Left forelimb (tissue), 1 donor: ENCODE data around the gene ADD1.

Experiments used
- DNase-seq: peaks from one replicate; pipeline ENCODE4 v3.0.0-alpha.2; 2018; ENCODE audit warnings: low spot score

ADD1 gene

DNA sequence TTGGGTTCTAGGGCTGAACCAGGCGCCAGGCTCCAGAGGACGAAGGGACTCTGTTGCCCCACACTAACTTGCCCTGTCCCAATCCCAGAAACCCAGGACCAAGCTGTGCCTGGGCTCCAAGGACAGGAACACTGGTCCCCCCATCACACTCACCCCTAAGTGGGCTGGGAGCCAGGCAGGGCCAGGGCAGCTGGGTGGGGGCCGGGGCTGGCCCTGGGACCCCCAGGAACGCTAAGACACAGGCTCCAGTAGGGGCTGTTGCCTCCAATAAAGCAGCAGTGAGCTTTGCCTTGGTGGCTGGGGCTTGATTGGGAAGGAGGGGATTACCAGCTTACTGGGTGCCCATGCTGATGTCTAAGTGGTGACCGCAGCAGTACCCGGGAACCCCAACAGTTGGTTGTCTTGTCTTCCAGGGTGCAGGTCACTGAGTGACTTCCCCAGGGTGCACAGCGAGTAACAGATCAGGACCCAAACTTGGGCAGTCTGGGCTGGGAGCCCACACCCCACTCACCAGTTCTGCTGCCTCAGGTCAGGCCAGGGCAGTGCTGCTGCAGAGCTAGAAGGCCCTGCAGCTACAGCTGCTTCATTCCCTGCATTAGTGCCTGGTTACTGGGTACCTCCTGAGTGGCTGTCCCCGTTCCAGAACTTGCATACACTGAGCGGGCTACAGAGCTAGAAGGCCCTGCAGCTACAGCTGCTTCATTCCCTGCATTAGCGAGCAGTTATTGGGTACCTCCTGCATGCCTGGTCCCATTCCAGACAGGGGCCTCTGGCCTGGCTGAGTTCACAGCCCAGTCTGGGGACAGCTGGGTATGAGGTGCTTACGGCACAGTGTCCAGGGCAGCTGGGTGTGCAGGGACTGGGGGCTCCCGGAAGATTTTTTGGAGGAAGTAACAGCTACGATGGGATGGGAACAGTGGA lies 9.4 kb upstream of the ADD1 start:
- no peak for DNase-seq

GRCh38 chr4:2835978-2836377 lies 7.7 kb upstream of the ADD1 start:
- DNase-seq = no peak

DNA sequence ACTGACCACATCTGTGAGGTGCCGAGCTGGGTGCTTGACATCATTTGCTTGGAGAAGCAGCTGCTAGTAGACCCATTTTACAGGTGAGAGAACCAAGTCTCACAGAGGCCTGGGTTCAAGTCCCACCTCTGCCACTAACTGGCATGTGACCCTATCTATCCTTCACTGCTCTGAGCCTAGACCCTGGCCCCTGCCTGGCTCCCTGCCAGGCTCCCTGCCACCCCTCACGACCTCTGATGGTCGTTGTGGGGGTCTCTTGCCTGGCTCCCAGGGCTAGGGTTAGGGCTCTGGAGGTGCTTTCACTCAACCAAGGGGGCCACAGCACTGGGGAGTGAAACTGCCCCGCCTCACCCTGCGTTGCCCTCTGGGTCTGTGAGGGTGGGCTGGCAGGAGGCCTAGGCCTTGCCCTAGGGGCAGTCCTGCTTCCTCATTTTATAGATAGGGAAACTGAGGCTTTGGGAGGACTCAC lies 7.2 kb upstream of the ADD1 start:
- no peak for DNase-seq

DNA sequence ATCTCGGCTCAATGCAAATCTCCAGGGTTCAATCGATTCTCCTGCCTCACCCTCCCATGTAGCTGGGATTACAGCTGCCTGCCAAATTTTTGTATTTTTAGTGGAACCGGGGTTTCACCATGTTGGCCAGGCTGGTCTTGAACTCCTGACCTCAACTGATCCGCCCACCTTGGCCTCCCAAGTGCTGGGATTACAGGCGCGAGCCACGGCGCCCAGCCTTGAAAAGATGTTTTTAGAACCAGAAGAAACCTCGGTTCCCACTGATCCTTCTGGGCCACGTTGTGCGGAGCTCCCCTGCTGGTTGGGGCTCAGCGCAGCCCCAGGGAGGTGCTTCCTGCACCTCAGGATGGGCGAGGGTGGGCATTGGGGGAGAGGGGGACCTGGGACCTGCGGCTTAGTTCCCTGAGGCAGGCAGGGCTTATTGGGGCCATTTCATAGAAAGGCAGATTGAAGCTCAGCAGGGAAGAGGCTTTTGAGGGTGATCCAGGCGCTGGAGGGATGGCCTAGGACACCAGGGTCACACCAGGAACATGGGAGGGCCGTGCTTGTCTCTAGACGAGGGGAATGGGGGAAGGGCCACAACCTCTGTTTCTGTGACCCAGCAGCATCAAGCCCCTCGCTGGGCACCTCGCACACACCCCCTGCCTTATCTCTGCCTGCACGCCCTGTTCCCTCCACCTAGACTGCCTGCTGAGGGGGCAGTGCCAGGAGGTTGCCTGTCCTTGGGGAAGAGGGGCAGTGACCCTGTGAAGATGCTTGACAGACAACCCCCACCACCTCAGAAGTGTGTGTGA lies 6.3 kb upstream of the ADD1 start:
- DNase-seq = no peak

DNA sequence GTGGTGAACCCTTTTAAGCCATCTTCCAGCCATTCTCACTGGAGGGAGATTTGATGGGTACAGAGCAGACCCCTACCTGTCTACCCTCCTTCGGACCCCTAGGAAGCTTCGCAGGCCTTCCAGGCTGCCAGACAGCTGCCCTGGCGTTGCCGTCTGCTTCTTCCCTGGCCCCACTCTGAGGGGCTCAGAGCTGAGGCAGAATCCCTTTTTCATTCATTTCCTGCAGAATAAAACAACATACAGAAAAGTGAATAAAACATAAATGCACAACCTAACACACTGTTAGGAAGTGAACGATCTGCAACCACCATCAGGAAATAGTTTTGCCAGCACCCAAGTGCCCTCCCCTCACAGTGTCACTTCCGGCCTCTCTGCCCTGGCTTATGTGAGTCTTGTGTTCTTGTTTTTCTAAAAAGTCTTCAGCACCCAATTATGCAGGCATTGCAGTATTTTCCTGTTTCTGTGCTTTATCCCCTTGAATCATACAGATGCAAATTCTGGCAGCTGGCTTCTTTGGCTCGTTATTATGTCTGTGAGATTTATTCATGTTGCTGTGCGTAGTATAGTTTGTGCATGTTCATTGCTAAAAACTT lies 5.6 kb upstream of the ADD1 start:
- peak; percentile 69 for DNase-seq

DNA sequence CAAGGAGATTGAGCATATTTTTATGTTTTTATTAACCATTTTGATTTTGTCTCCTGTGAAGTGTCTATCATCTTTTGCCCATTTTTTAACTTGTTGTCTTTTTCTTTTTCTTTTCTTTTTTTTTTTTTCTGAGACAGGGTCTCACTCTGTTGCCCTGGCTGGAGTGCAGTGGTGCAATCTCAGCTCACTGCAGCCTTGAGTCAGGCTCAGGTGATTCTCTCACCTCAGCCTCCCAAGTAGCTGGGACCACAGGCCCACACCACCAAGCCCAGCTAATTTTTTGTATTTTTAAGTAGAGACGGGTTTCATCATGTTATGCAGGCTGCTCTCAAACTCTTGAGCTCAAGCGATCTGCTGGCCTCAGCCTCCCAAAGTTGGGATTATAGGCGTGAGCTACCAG lies 4.6 kb upstream of the ADD1 start:
- no peak for DNase-seq

- peak; percentile 64 for DNase-seq
Measured at GRCh38 chr4:2842687-2843262, 869 bp upstream of the ADD1 start.

DNA sequence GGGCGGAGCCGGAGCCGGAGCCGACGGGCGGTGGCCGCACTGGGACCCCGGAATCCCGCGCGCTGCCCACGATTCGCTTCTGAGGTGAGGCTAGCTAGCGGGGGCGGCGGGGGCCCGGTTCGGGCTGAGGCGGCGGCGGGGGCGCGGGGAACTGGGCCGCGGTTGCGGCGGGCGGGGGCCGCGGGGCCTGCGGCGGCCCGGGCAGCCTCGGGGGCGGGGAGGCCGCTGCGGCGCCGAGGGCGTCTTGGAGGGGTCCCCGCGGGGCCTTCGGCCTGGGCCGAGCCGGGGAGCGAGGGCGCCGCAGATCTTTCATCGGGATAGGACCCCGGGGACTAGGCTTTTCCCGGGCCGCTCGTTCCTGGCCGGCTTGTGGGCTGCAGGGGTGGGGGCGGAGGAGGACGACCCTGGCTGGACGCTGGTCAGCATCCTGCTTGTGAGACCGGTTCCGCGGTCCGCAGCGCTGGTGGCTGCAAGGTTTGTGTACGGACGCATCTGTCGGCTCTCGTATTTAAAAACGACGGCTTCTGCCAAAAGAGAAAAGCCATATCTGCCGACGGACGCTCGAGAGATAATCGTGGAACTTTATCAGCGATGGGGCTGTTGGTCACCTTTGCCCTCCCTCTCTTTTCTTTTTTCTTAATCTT lies 419 bp downstream of the ADD1 start:
- DNase-seq = peak; percentile 75

GRCh38 chr4:2846172-2846571 lies 2.5 kb downstream of the ADD1 start:
- DNase-seq = no peak

- no peak for DNase-seq
Measured at GRCh38 chr4:2847302-2847871, 3.7 kb downstream of the ADD1 start.

DNA sequence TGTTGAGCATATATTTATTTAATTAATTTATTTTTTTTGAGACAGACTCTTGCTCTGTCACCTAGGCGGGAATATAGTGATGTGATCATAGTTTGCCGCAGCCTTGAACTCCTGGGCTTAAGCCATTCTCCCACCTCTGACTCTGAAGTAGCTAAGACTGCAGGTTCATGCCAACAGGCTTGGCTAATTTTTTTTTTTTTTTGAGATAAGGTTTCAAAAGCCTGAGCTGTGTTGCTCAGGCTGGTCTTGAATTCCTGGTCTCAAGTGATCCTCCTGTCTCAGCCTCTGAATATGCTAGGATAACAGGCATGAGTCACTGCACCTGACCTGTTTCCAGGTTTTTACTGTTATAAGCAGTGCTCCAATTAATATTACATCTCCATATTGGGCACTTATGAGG lies 4.8 kb downstream of the ADD1 start:
- no peak for DNase-seq

DNA sequence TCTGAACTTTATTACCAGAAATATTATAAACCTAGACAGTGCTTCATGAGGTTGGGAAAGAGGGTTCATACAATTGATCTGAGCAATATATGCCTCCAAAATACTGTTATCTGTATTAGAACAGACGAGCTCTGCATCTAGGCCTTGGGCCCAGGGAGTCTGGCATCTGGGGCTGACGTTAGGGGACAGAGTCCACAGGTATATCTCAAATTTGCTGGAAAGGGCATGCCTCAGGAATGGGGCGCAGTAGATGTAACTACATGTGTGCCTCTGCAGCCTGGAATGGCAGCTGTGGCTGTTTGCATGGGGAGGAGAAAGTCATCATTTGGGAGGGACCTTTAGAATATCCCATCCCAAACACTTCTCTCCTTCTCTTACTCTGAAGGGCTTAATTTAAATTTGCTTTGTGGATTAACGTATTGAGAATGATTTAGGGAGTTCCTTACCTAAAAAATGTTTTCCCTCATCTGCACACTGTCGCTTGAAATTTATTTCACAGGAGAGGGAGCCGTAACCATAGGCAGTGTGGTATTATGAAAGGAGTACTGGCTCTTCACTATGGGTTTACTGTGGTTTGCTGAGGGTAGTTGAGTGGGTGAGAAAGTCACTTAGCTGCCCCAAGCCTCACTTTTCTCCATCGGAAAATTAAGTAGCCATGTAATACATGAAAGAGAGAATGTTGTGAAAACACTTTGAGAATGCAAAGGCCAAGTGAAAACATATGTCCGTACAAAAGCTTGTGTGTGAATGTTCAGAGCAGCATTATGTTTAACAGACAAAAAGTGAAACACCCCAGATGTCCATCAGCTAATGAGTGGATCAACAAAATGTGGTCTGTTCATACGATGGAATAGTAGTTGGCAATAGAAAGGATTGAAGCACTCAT lies 5.9 kb downstream of the ADD1 start:
- no peak for DNase-seq

DNA sequence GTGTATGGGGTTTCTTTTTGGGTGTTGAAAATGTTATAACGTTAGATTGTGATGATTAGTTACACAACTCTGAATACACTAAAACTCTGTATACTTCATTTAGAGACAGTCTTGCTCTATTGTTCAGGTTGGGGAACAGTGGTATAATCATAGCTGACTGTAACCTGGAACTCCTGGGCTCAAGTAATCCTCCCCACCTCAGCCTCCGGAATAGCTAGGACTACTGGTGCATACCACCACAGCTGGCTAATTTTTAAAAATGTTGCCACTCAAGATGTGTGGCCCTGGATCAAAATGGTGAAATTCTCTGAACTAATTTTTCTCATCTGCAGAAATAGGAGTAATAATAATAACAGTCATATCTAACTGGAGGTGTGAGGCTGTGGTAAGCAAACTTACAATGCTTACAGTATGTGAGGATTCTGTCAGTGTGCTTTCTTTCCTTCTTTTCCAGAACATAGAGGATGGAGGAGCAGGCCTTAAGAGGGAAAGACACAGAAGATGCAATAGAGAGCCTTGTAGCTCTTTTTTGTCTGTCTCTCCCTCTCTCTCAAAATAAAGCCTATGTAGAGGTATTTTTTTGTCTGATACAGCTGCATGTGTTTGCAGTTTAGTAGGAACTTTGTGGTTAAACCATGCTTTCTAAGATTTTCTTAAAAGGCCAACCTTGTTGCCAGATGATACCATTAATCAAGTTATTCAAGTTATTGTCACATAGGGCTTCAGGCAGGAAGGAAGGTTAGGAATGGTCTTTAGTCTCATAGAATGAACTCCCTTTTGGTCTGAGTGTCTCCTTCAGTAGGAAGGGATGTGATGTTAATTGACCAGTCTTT lies 7.5 kb downstream of the ADD1 start:
- no peak for DNase-seq

- no peak for DNase-seq
Measured at GRCh38 chr4:2852481-2852921, 8.9 kb downstream of the ADD1 start.

- DNase-seq = no peak
Measured at GRCh38 chr4:2855584-2855983, 11.9 kb downstream of the ADD1 start.

DNA sequence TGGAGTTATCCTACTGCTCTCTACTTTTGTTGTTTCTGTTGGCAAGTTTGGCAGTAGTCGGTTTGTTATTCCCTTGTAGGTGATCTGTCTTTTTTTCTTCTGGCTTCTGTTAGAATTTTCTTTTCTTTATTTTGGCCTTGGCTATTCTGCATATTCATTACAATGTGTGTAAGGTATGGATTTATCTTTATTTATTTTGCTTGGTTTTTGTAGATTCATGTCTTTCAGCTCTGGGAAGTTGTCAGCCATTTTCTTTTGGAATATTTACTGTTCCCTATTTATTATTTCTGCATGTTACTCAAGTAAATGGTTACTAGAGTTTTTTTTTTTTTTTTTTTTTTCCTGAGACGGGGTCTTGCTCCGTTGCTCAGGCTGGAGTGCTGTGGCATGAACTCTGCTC lies 12.6 kb downstream of the ADD1 start:
- DNase-seq = no peak

DNA sequence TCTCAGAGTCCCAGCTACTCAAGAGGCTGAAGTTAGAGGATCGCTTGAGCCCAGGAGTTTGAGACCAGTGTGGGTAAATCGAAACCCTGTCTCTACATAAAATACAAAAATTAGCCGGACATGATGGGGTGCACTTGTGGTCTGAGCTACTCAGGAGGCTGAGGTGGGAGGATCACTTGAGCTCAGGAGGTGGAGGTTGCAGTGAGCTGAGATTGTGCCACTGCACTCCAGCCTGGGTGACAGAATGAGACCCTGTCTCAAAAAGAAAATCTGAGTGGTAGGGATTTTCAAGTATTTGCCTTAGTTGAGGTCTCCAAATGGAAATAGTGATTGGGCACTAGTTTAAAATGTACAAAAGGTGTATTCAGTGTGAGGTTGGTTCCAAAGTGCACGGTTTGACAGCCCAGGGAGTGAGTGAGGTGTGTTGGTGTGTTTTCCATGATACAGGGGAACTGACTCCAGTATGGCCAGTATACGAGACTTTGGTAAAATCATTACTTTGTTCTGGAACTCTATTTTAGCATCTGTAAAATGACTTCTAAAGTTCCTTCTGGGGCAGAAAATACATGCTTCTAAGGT lies 13.8 kb downstream of the ADD1 start:
- DNase-seq = no peak

DNA sequence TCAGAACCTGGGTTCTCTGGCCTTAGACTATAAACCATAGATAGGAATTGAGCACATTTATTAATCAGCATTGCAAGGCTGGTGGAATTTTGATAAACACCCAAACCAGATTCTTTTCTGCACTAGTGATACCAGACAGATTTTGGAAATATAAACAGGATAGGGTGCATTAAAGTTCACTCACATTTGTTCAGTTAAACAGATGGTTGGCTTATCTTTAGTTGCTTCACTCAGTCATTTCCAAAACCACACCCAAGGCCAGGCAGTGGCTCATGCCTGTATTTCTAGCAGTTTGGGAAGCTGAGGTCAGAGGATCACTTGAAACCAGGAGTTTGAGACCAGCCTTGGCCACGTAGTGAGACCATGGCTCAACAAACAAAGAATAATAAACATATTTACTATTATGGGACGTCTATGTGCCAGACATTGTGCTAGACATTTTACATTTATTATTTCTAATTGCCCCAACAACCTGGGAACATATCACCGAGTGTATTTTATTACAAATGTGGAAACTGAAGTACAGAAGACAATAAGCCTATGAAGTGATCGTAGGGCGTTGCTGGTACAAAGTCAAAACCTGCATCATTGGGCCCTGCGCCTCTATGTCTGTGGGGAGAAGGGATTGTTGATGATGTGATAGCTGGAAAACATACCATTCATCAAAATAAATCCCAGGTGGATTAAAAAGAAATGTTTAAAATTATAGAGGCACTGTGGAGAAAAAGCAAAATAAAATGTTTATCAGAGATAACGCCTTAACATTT lies 15.0 kb downstream of the ADD1 start:
- DNase-seq = no peak
